GOT3 (cell line): Measurements from ENCODE around the gene TEX12.
"Not testable (repeated sequence)": the region's sequence is repeated elsewhere in the genome, so short reads cannot be mapped to it uniquely, and the experiment has no call there.

ENCODE experiments used
- DNase-seq: peaks from one replicate; lab custom pipeline; 2025; ENCODE audit warnings: mixed read lengths; lab: John Stamatoyannopoulos, UW

TEX12 gene, protein sequence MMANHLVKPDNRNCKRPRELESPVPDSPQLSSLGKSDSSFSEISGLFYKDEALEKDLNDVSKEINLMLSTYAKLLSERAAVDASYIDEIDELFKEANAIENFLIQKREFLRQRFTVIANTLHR

GRCh38 chr11:112167145-112167544, at the start of gene TEX12:
Gene TEX12 (plus strand): TSS chr11:112167372. CDS start chr11:112169269, 1,897 bp downstream.
- no peak for DNase-seq

DNA sequence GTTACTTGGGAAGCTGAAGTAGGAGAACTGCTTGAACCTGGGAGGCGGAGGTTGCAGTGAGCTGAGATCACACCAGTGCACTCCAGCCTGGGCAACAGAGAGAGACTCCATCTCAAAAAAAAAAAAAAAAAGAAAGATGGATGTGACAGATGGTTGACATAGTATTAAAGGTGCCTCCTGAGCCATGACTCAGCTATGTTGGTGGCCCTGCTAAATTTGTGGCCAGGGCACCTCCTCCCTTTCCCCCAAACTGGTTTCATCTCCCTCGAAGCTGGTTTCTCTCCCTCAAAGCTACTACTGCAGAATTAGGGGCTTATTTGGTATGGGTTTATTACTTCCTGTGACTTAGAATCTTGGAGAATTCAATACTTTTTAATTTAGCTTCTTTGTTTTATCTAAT, 49.0 kb upstream of the TEX12 start:
- DNase-seq = no peak

DNA sequence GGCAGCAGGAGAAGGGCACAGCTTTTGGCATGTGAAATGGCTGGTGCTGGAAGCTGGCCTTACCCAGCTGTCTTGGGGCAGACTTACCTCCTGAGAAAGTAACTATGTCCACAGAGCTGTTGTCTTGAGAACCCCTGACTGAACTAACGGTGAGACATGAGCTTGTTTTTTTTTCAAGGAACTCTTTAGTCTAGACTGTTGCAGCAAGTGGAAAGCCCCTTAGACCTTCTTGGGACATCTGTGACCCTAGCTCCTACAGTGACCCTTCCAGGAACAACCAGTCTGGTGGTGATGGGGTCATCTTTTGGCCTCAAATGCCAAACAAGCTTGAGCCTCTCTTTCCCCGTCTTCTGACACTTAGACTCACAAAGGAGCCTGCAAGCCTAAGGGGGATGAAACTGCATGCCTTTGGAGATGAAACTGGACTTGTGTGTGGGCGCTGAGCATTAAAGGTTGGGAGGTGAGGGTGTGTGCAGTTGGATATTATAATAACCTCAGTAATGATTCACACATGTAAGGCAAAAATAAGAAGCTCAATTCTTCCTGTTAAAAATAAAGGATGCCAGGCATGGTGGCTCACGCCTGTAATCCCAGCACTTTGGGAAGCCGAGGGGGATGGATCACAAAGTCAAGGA, 45.1 kb upstream of the TEX12 start:
- no peak for DNase-seq

DNA sequence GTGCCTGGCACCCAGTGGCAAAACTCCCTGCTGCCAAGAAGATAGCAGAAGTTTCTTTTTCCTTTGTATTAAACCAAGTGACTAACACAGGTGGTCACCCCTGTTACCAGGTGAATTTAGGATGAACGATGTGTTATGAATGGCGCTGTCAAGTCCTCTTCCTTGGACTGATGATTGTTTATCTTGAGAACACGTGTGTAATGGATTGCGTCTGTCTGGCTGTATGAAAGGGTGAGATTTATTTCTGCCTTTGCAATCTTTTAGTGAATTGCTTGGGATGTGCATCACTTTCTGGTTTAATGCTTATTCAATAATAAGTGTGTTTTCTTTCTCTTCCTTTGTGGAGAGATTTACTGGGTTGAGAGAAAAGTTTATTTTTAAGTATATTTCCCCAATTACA, 44.0 kb upstream of the TEX12 start:
- DNase-seq = no peak

- DNase-seq = no peak
These were observed 40.1 kb upstream of the TEX12 start for GRCh38 chr11:112127056-112127455.

DNA sequence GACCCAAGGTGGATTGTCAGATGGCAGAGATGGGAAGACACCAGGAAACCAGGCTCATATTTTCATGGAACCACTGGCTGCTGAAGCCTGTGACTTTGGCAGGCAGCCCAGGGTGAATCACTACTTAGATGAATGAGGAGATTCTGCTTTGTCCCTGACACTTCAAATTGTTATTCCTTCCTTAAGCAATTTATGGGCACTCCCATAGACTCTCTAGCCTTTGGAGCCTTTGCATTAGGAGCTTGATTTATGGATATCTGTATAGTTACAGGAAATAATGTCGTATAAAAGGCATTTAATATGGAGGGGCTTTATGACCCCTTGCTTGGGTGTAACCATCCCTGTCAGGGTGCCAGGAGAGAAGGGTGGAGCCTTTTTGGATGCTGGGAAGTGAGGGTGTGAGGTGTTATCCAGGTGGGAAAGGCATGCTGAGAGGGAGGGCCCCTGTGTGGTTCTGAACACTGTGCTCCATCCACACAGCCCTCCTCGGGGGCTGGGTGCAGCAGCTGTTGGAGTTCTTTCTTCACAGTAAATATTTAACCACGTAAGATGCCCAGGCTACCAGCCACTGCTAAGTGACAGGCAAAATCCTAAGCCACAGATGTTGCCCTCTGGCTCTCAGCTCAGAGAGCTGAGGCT, 38.6 kb upstream of the TEX12 start:
- DNase-seq = no peak

DNA sequence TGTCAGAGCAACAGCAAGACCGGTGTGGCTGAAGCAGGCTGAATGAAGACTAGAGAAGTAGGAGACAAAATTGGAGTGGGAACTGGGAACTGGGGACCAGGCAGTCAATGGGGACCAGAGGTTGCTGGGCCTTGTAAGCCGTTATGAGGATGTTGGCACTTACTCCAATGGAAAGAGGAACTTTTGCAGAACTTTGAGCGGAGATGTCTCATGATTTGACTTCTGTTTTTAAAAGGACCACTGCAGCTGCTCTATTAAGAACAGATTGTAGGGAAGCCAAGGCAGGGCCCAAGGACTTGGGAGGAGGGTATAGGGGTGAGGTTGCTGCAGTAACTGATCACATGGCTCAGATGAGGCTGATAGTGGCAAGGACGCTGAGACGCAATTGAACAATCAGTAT, 37.5 kb upstream of the TEX12 start:
- DNase-seq = no peak

GRCh38 chr11:112132737-112133136, 34.4 kb upstream of the TEX12 start:
- DNase-seq = no peak

DNA sequence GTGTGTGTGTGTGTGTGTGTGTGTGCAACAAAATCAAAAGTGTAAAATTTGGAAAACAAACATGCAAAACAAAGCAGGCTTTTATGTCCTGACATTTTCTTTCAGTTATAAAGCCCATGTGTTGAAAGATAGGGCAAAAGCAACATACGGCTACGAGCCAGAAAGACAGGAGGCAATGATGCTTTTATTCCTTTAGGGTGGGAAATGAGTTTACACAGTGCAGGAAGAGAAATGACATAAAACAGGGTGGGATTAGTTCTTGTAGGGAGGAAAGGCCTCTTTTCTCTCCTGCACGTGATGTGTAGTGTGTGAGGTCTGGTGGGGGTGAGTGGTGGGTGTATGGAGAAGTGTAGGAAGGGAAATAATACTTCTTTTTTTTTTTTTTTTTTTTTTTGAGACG, 32.7 kb upstream of the TEX12 start:
- DNase-seq = no peak

DNA sequence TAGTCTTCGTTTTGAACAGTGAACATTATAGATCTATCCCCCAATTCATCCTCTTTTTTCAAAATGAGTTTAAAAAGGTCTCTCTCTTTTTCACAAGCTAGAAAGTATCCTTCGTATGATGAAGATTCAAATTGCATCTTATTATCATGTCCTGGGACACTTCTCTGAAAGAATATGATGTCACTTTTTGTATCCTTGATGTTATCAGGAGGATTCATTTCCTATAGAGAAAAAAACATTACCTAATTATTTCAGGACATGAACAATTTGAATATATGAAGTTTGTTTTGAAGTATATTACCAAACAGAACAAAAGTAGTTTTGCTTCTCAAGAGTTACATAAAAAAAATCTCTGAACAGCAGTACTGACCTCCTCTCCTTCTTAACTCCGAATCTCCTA, 23.6 kb upstream of the TEX12 start:
- no peak for DNase-seq

- no peak for DNase-seq
These were observed 16.7 kb upstream of the TEX12 start for GRCh38 chr11:112150517-112150916.

- no peak for DNase-seq
These were observed 10.8 kb upstream of the TEX12 start for GRCh38 chr11:112156153-112156955.

GRCh38 chr11:112156956-112157766, 10.0 kb upstream of the TEX12 start:
- DNase-seq = no peak

GRCh38 chr11:112159098-112160065, 7.8 kb upstream of the TEX12 start:
- DNase-seq = no peak

DNA sequence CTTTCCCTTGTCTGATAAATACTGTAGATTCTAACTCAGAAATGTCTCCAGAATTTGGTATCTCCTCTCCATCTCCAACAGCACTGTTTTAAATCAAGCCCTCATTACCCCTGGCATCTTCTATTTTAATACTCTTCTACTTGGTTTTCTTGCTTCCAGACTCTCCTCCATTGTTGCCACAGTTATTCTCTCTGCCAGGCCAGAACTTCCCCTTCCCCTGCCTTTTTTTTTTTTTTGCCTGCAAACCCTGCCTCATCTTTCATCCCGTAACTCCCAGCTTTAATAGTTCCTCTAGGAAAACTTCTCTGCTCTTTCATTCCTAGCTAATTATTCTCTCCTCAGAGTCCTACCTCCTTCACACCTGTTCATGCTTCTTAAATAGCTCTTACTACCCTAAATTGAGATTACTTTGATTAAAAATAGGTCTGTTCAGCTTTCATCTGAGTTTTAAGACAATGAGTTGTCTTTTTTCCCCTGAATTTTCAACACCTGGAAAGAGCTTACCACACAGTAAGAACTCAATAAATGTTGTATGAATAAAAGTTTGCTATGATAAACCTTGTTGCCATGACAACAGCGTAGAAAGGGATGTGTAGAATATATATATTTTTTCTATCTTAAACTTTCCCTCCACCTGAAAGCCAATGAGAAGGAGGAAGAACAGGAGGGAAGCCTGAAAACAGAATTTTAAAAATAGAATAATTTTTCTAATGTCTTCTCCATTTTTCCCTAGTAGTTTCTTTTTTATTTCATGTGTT, 6.9 kb upstream of the TEX12 start:
- no peak for DNase-seq

DNA sequence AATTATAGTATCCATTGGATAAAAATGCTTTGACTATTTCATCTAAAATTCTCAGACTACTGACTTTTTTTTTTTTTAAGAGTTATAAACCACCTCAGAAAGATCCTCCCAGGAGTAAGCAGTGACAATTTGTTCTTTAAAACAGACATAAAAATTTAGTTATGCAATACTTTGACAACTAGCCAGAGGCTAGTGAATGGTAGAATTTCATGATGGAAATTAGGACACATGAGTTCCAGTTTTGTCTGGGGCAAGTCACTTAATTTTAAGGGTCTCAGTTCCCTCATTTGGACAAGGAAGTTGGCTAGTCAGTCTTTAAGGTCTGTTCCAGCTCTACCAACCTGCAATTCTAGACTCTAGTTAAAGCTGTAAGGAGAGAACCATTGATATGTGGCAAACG, 6.2 kb upstream of the TEX12 start:
- no peak for DNase-seq

GRCh38 chr11:112162200-112162599, 5.0 kb upstream of the TEX12 start:
- not testable (repeated sequence) for DNase-seq

- no peak for DNase-seq
These were observed 4.2 kb upstream of the TEX12 start for GRCh38 chr11:112162761-112163546.
